Stimulated activated effector memory CD8-positive, alpha-beta T cell treated with anti-CD3 and anti-CD28 coated beads, Interleukin-12 subunit alpha, Interleukin-12 subunit beta, amount 100 ng/mL, for 72 hours (primary cell): ENCODE measurements around the gene NBEAL2.

Experiments used
- ATAC-seq: fragments of 150-1000 bp; cut with Tn5 transposase; 2 replicates; pipeline ENCODE4 v1.10.0; 2021
- DNase-seq, 2 donors: peaks; one replicate each; pipeline ENCODE4 v3.0.0; 2021 to 2022; ENCODE audit warnings: low spot score in 2 of 2
- H3K27ac Mint-ChIP-seq: one replicate; pipeline ENCODE4 v1.8.0; 2022; ENCODE audit warnings: mild to moderate bottlenecking, mixed read lengths
- H3K36me3 Mint-ChIP-seq: one replicate; pipeline ENCODE4 v1.8.0; 2022; ENCODE audit warnings: mild to moderate bottlenecking, mixed read lengths
- H3K4me1 Mint-ChIP-seq: one replicate; pipeline ENCODE4 v1.8.0; 2022; ENCODE audit warnings: mixed read lengths
- H3K4me3 Mint-ChIP-seq: one replicate; pipeline ENCODE4 v1.8.0; 2022; ENCODE audit warnings: mild to moderate bottlenecking, mixed read lengths
- H3K9me3 Mint-ChIP-seq: one replicate; pipeline ENCODE4 v1.8.0; 2022; ENCODE audit warnings: mixed read lengths

NBEAL2 gene

DNA sequence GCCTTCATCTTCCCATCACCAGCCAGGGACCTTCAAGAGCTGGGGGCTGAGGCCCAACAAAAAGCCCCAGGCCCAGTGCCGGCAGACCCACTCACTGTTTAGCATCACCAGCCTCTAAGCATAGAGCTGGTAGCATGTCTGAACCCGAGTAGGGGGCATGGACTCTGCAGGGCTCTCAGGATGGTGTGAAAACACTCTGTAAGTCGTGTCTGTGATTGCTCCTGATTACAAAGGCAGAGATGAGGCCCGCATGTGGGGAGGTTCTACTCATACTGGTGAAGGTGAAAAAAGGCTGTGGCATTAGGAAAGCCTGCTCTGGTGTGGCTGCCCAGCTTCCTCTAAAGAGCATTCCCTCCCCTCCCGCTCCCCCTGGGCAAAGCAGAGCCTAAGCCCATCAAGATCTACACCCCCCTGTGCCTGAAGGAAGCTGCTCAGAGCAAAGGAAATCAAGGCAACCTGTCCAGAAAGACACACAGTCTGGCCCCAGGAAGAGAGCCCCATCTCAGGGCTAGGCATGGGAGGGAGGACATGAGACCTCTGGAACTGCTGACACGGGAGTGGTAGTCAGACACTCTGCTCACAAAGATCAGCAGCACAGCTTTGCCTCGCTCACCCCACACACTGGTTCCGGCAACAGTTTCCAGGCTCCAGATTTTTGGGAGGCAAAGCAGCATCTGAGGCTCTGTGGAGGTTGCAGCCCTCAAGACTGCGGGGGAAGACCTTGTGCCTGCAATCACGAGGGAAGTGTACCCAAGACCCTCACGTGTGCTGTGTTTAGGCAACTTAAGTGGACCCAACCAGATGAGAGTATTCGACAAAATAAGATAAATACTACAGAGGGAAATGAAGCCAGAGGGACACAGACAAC is 39.7 kb upstream of the NBEAL2 start:
- Mint-ChIP-seq H3K4me3 (no peak overlapping the region), H3K4me1 (peaks cover 70% of the 10 kb centered on the region), H3K27ac (peak overlapping the region; percentile 86), H3K36me3 (peaks cover 78% of the 10 kb centered on the region), H3K9me3 (no peaks in the 10 kb centered on the region)
- DNase-seq, result no peak
- ATAC-seq, result no peak

DNA sequence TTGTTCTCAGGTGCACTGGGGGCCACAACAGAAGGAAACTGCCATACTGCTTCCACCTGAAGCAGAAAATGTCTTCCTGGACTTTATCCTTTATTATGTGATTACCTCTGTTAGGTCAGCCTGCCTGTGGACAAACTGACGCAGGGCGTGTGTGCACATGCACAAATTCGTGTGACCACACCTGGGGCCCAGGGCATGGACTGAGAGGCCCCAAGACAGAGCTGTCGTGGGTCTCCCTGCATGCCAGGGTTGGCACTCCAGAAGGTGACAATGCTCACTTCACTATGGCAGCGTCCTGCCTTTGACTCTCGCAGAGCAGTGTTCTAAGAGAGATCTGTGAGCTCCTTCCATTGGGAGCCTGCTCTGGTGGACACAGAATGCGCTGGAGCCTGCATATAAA is 37.4 kb upstream of the NBEAL2 start:
- DNase-seq, result no peak
- Mint-ChIP-seq H3K27ac (peak overlapping the region; percentile 90), H3K4me3 (no peak overlapping the region), H3K36me3 (peaks cover 76% of the 10 kb centered on the region), H3K9me3 (no peaks in the 10 kb centered on the region), H3K4me1 (peaks cover 83% of the 10 kb centered on the region)
- ATAC-seq, result no peak

DNA sequence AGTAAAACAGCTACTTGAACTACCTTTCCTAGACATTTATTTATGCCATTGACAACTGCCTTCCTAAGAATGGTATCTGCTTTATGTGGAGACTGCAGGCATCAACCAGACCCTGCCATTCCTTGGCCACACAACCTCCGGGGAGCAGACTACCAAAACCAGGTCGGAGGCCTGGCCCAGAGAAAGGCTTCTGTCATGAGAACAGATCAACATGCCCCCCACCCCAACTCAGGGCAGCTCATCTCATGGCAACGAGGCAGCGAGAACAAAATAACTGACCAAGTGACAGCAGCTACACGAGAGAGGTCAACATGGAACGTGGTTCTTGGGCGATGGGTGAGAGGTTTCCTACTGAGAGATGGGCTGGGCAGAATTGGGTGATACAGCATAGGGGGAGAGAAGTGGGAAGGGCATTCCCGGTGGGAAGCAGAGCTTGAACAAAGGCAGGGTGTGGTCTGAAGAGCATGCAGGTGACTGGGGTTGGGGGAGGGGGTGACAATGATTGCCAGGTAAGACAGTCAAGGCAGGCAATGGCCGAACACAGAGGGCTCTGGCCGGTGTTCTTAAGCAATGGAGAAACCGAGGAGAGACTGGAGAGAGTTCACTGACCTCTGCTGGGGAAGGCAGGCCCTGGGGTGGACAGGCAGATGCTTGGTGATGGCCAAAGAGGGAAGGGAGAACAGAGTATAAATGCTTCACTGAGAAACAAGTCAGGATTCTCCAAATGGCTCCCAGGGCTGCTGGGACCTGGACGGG is 36.8 kb upstream of the NBEAL2 start:
- peaks cover 86% of the 10 kb centered on the region for H3K4me1 Mint-ChIP-seq
- H3K9me3 Mint-ChIP-seq, result no peaks in the 10 kb centered on the region
- peaks cover 76% of the 10 kb centered on the region for H3K36me3 Mint-ChIP-seq
- ATAC-seq (no peak), DNase-seq (no peak)
- H3K4me3 Mint-ChIP-seq, result no peak overlapping the region
- peak overlapping the region; percentile 90 for H3K27ac Mint-ChIP-seq

DNA sequence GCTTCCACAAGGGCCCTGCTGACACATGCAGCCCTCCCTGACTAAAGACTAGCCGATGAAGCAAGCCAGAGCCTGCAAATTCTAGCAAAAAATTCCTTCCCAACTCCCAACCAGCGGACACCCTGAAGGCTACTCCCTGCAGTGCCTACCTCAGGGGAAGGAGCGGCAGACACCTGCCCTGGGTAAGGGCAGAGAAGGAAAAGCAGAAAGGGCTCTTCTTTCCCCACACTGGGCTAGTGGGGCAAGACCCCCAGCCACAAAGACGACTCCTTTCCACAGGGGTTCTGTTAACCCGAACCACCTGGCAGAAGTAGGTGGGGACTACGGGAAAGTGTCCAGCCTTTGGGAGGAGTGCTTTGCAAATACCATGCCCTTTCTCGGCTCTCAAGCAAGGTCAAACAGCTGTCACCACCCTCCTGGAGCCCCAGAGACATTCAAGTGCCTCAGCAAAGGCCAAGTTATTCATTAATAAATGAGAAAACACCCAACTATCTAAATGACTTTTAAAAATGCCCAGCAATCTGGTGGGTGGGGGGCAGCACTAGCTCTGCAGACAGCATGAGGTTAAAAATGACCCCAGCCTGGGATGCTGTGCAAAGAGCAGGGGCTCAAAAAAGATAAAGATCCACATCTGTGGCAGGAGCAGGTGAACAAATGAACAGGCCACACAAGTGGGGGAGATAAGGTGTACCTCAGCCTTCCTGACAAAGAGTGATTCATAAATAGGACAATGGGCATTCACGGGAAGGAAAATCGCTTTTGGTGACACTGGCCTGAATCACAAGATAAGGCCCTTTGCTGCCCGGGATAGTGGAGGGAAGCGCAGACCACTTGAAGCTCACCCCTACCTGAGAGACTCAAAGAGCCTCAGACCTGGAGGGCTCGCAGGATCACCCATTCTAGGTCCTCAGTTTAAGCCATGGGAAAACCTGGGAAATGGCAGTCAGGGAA is 36.0 kb upstream of the NBEAL2 start:
- Mint-ChIP-seq H3K4me1 (peaks cover 89% of the 10 kb centered on the region), H3K36me3 (peaks cover 72% of the 10 kb centered on the region), H3K4me3 (no peak overlapping the region), H3K27ac (peak overlapping the region; percentile 90), H3K9me3 (no peaks in the 10 kb centered on the region)
- no peak for ATAC-seq
- no peak for DNase-seq

DNA sequence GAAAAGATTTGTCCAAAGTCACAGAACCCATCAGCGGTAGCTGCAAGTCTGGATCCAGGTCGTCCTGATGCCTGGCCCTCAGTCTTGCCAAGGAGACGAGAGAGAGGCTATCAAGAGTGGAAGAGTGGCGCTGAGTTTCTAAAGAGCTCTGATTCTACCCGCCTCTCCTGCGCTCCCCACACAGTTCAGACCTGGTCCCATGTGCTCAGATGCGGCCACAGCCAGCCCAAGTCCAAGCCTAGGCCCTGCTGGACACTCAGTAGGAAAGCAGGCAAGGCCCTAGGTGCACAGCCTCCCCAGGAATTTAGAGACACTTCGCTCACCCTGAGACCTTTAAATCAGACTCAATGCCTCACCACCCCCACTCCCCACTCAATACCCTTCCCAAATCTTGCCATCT is 35.3 kb upstream of the NBEAL2 start:
- Mint-ChIP-seq H3K27ac (peak overlapping the region; percentile 90), H3K4me1 (peaks cover 90% of the 10 kb centered on the region), H3K9me3 (no peaks in the 10 kb centered on the region), H3K36me3 (peaks cover 72% of the 10 kb centered on the region), H3K4me3 (no peak overlapping the region)
- no peak for DNase-seq
- no peak for ATAC-seq

DNA sequence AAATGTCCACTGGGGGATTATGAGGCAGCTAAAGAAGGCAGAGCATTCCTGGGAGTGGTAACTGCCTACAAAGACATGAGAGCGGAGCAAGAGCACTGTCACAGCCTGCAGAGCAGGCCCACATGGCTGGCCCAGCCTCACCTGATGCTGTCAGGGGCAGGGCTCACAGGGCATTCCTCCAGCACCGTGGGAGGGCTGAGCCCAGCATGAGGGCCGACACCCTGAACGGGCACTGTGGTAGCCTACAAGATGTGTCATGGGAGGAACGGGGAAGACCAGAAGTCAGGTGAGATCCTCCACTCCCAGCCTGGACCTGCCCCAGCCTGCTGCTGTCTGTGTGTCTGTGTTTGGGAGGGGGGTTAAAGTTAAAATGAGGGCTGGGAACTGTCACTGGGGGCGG is 33.0 kb upstream of the NBEAL2 start:
- H3K4me1 Mint-ChIP-seq, result peaks cover 89% of the 10 kb centered on the region
- peak overlapping the region; percentile 90 for H3K27ac Mint-ChIP-seq
- H3K9me3 Mint-ChIP-seq, result no peaks in the 10 kb centered on the region
- peak overlapping the region; percentile 73 for H3K4me3 Mint-ChIP-seq
- no peak for DNase-seq
- H3K36me3 Mint-ChIP-seq, result peaks cover 59% of the 10 kb centered on the region
- ATAC-seq, result no peak

DNA sequence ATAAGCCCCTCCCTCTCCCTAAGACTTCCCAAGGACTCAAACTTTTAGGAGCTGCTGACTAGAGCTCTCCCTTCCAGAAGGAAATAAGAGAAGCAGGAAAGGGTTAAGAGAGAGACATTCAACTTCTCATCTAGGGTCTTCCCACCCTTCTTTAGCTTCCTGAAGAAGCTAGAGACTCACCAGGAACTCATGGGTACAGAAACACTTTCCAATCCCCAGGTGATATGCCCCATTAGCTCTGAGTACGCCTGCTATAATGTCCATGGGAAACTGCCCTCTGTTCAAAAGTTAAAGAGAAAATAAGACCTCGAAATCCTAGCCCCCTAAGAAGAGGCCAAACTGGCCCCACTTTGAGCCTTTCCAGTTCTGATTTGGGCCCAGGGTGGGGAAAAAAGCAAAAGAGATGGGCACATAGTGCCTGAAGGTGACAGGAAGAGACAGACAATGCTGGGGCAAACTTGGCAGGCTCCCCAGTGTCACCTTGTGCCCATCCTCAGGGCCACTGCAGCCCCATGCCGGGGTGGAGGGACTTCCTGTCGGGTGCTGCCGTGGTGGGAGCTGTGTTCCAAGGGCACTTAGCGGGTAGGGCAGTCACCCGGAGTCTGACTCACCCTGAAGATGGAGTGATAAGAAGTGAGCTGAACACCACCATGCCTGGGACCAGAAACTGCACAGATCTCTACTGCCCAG is 32.5 kb upstream of the NBEAL2 start:
- DNase-seq (peak; percentile 37 to 71), ATAC-seq (peak; percentile 88)
- H3K27ac Mint-ChIP-seq, result peak overlapping the region; percentile 90
- peaks cover 91% of the 10 kb centered on the region for H3K4me1 Mint-ChIP-seq
- no peaks in the 10 kb centered on the region for H3K9me3 Mint-ChIP-seq
- H3K4me3 Mint-ChIP-seq, result peak overlapping the region; percentile 73
- H3K36me3 Mint-ChIP-seq, result peaks cover 55% of the 10 kb centered on the region

DNA sequence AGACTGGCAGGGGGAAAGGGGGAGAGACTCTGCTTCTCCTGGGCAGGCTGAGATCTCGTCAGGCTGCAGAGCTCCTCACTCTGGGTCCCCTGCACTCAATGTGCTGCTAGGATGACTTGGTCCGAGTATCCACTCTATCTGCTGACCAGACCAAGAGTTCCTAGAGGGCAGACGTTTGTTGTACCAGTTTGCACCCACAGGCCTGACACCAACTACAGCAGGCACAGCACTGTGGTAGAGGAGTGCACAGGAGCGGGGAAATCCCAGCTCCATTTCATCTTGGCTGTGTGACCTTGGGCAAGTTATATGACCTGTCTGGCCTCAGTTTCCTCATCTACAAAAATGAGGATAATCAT is 31.9 kb upstream of the NBEAL2 start:
- no peaks in the 10 kb centered on the region for H3K9me3 Mint-ChIP-seq
- H3K36me3 Mint-ChIP-seq, result peaks cover 55% of the 10 kb centered on the region
- peak overlapping the region; percentile 73 for H3K4me3 Mint-ChIP-seq
- peak overlapping the region; percentile 90 for H3K27ac Mint-ChIP-seq
- ATAC-seq (peak; percentile 56), DNase-seq (no peak)
- H3K4me1 Mint-ChIP-seq, result peaks cover 91% of the 10 kb centered on the region

DNA sequence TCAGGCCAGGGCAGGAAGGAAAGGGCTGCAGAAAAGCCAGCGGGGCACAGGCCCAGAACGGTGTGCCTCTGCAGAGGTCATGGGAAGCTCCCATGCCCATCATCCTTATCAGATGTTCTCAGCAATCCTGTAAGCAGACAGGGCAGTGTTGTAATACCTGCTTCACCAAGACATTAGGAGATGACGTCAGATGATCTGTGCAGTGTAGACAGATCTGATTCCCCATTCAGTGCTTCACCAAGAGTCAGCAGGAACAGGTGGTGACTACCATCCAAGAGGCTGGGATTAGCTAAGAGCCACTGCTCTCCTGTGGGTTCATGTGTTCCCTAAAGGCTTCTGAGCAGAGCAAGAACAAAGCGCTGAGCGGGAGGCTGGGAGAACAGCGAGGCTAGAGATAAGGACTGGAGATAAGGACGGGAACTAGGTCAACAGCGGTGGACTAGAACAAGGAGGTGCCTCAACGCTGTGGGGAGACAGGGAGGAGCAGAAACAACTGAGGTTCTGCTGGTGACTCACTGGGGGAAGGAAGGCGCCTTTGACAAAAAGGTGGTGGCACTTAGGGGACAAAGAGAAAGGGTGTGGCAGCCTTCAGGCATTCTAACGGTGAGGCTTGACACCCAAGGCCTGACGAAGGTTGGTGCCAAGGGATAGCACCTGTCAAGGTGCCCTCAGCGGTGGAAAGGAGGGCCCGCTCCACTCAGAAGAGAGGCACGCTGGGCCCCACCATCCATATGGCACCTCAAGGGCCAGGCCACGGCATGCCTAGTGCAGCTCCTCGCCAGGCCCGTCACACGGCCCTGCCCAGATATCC is 31.3 kb upstream of the NBEAL2 start:
- Mint-ChIP-seq H3K4me1 (peaks cover 93% of the 10 kb centered on the region), H3K27ac (peak overlapping the region; percentile 90), H3K9me3 (no peaks in the 10 kb centered on the region), H3K4me3 (peak overlapping the region; percentile 73), H3K36me3 (peaks cover 55% of the 10 kb centered on the region)
- DNase-seq (peak; percentile 41 to 74), ATAC-seq (peak; percentile 83)

DNA sequence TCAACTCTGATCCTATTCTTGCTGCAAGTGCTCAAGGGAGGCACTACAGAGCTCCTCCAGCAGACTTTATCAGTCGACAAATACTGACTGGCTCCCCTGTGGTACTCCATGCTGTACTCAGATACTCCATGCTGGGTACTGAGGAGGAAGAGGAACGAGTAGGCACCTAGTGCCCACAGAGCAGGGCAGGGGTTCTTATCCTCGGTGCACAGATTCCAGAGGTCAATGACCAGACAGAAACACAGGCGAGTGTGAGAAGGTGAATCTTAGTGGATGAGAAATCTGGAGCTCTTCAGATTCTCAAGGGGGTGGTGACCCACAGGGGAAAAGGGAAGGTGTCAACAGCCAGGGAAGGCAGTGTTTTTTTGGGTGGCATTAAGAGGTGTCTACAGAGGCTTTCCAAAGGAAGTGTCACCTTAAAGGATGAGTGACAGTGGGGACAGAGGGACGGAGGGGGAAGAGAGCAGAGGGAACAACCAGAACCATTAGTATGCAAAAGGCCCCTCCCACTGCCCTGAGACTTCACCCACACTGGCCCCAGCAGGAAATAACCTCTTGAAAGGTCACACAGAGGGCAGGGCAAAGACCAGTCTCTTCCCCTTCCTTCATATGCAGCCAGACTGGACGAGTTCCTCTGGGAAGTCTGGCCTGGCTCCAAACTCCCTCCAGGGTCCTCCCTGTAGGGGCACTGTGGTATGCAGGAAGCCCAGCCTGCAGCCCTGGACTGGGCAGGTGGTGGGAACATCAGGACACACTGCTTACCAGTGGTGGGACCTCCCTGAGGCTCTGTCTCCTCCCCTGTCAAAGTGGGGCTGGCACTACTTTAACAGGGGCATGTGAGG is 30.4 kb upstream of the NBEAL2 start:
- Mint-ChIP-seq H3K36me3 (peaks cover 59% of the 10 kb centered on the region), H3K9me3 (no peaks in the 10 kb centered on the region), H3K4me1 (peaks cover 94% of the 10 kb centered on the region), H3K4me3 (peak overlapping the region; percentile 73), H3K27ac (peak overlapping the region; percentile 90)
- DNase-seq (no peak), ATAC-seq (no peak)

DNA sequence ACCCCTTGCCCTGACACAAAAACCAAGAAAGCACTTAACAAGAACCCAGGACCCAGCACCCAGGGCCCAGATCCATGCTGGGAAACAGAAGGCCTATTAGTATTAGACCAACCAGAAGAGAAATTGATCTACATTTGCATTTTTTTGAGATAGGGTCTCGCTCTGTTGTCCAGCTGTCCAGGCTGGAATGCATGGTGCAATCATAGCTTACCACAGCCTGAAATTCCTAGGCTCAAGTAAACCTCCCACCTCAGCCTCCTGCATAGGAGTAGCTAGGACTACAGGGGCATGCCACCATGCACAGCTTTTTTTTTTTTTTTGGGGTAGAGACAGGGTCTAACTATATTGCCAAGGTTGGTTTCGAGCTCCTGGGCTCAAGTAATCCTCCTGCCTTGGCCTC is 29.3 kb upstream of the NBEAL2 start:
- DNase-seq (no peak), ATAC-seq (no peak)
- H3K27ac Mint-ChIP-seq, result peak overlapping the region; percentile 17
- peak overlapping the region; percentile 73 for H3K4me3 Mint-ChIP-seq
- peaks cover 94% of the 10 kb centered on the region for H3K4me1 Mint-ChIP-seq
- no peaks in the 10 kb centered on the region for H3K9me3 Mint-ChIP-seq
- H3K36me3 Mint-ChIP-seq, result peaks cover 50% of the 10 kb centered on the region

DNA sequence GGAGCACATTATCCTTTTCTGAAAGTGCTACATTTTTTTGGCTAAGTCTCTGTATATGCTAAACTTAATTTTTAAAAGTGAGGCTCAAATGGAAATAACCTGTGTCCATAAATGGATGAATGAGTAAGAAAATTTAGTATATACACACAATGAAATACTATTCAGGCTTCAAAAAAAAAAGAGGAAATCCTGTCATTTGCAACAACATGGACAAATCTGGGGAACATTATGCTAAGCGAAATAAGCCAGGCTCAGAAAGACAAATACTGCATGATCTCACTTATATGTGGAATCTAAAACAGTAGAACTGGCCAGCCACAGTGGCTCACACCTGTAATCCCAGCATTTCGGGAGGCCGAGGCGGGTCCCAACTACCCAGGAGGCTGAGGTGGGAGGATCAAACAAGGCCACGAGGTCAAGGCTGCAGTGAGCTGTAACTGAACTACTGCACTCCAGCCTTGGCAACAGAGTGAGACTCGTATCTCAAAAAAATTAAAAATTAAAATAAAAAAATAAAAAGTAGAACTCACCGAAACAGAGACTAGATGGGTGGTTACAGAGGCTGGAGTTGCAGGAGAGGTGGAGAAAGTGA is 28.7 kb upstream of the NBEAL2 start:
- DNase-seq (no peak), ATAC-seq (no peak)
- Mint-ChIP-seq H3K4me3 (no peak overlapping the region), H3K36me3 (peaks cover 44% of the 10 kb centered on the region), H3K4me1 (peaks cover 94% of the 10 kb centered on the region), H3K9me3 (no peaks in the 10 kb centered on the region), H3K27ac (peak overlapping the region; percentile 17)

DNA sequence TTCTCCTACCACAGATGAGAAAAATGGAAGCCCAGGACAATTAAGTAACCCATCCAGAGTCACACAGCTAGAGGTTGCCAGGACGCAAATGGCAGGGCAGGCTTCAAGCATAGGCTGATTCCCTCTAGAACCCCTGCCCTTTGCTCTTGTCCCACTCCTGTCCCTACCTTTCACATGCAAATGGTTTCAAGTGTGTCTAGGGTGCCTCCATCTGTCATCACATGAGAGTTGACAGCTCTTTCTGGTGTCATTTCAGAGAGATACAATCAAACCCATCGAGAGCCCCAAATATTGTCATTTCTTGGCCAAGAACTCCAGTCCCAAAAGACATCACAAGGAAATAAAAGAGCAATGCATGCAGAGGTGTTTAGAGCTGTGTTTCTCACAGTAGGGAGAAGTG is 26.7 kb upstream of the NBEAL2 start:
- peaks cover 87% of the 10 kb centered on the region for H3K4me1 Mint-ChIP-seq
- H3K36me3 Mint-ChIP-seq, result peaks cover 25% of the 10 kb centered on the region
- H3K4me3 Mint-ChIP-seq, result peak overlapping the region; percentile 58
- no peak for ATAC-seq
- no peaks in the 10 kb centered on the region for H3K9me3 Mint-ChIP-seq
- peak overlapping the region; percentile 96 for H3K27ac Mint-ChIP-seq
- no peak for DNase-seq
